H9 (cell line): ENCODE measurements around the gene ZNF469. TPM values are rescaled to one million over a fixed set of nuclear protein-coding genes. Genes with fewer than 3 reads are reported as not detected.

Experiments
- DNase-seq: peaks from one replicate; pipeline ENCODE4 v3.0.0-alpha.2; 2017
- H2AFZ ChIP-seq: one replicate; pipeline ENCODE4 v1.6.1; 2013; ENCODE audit warnings: mild to moderate bottlenecking, low read length, control low read depth, moderate library complexity
- H2AK5ac ChIP-seq: 2 replicates; pipeline ENCODE4 v1.6.1; 2013; ENCODE audit warnings: low read length, control low read depth, mixed read lengths; ENCODE audit not compliant: insufficient read length
- H2BK120ac ChIP-seq: one replicate; pipeline ENCODE4 v1.6.1; 2013; ENCODE audit warnings: low read depth, mild to moderate bottlenecking, low read length, control low read depth, inconsistent platforms; ENCODE audit not compliant: poor library complexity, severe bottlenecking
- H2BK12ac ChIP-seq: 2 replicates; pipeline ENCODE4 v1.6.1; 2013; ENCODE audit warnings: low read length, control low read depth, mixed read lengths, low read depth; ENCODE audit not compliant: insufficient read length
- H2BK15ac ChIP-seq: 2 replicates; pipeline ENCODE4 v1.6.1; 2013; ENCODE audit warnings: low read depth, low read length, control low read depth
- H2BK20ac ChIP-seq: one replicate; pipeline ENCODE4 v1.6.1; 2013; ENCODE audit warnings: low read depth, mild to moderate bottlenecking, low read length, control low read depth, inconsistent platforms; ENCODE audit not compliant: poor library complexity, severe bottlenecking
- H2BK5ac ChIP-seq: 2 replicates; pipeline ENCODE4 v1.6.1; 2013; ENCODE audit warnings: low read length, control low read depth, mixed read lengths; ENCODE audit not compliant: insufficient read length
- H3K14ac ChIP-seq: 2 replicates; pipeline ENCODE4 v1.6.1; 2013; ENCODE audit warnings: low read length, control low read depth; ENCODE audit not compliant: insufficient read depth
- H3K18ac ChIP-seq: 2 replicates; pipeline ENCODE4 v1.6.1; 2013; ENCODE audit warnings: low read depth, mild to moderate bottlenecking, mixed read lengths, low read length, control low read depth; ENCODE audit not compliant: insufficient read length
- H3K23ac ChIP-seq: 2 replicates; pipeline ENCODE4 v1.6.1; 2013; ENCODE audit warnings: low read length, control low read depth, mixed read lengths, low read depth; ENCODE audit not compliant: insufficient read length
- H3K23me2 ChIP-seq: 2 replicates; pipeline ENCODE4 v1.6.1; 2013; ENCODE audit warnings: low read depth, mild to moderate bottlenecking, mixed read lengths, low read length, control low read depth; ENCODE audit not compliant: insufficient read length, poor library complexity, severe bottlenecking
- H3K27ac ChIP-seq: 2 replicates; pipeline ENCODE4 v1.5.1; 2013; ENCODE audit warnings: low read length, control low read depth, mixed read lengths, low read depth; ENCODE audit not compliant: insufficient read length
- H3K27me3 ChIP-seq: 2 replicates; pipeline ENCODE4 v1.6.1; 2013; ENCODE audit warnings: low read length, control low read depth, inconsistent platforms; ENCODE audit not compliant: insufficient read depth
- H3K4ac ChIP-seq: 2 replicates; pipeline ENCODE4 v1.6.1; 2013; ENCODE audit warnings: low read depth, mild to moderate bottlenecking, control low read depth, inconsistent platforms, low read length, moderate library complexity
- H3K4me1 ChIP-seq: 2 replicates; pipeline ENCODE4 v1.6.1; 2013; ENCODE audit warnings: low read length, control low read depth, inconsistent platforms; ENCODE audit not compliant: insufficient read depth
- H3K4me2 ChIP-seq: 2 replicates; pipeline ENCODE4 v1.6.1; 2013; ENCODE audit warnings: low read length, control low read depth, mixed read lengths; ENCODE audit not compliant: insufficient read length, insufficient read depth
- H3K56ac ChIP-seq: 2 replicates; pipeline ENCODE4 v1.6.1; 2013; ENCODE audit warnings: low read depth, mild to moderate bottlenecking, mixed read lengths, low read length, control low read depth; ENCODE audit not compliant: insufficient read length
- H3K79me1 ChIP-seq: 2 replicates; pipeline ENCODE4 v1.6.1; 2013; ENCODE audit warnings: low read depth, mild to moderate bottlenecking, moderate library complexity, low read length, control low read depth, inconsistent platforms; ENCODE audit not compliant: insufficient read depth, poor library complexity, severe bottlenecking
- H3K79me2 ChIP-seq: 2 replicates; pipeline ENCODE4 v1.6.1; 2013; ENCODE audit warnings: low read length, control low read depth, inconsistent platforms; ENCODE audit not compliant: insufficient read depth
- H3K9ac ChIP-seq: 2 replicates; pipeline ENCODE4 v1.6.1; 2013; ENCODE audit warnings: low read length, control low read depth, mixed read lengths; ENCODE audit not compliant: insufficient read length; ENCODE audit errors: extremely low read depth
- H3K9me3 ChIP-seq: one replicate; pipeline ENCODE4 v1.6.1; 2013; ENCODE audit warnings: low read depth, low read length, inconsistent platforms; ENCODE audit not compliant: control insufficient read depth
- H3T11ph ChIP-seq: one replicate; pipeline ENCODE4 v1.6.1; 2013; ENCODE audit warnings: mild to moderate bottlenecking, low read length, control low read depth, inconsistent platforms
- H4K20me1 ChIP-seq: one replicate; pipeline ENCODE4 v1.6.1; 2013; ENCODE audit not compliant: control insufficient read depth, insufficient read length, insufficient read depth
- H4K5ac ChIP-seq: 2 replicates; pipeline ENCODE4 v1.6.1; 2013; ENCODE audit warnings: low read depth, mild to moderate bottlenecking, mixed read lengths, low read length, control low read depth; ENCODE audit not compliant: insufficient read length
- H4K8ac ChIP-seq: replicated peaks from 2 replicates; pipeline ENCODE4 v1.6.1; 2013; ENCODE audit warnings: low read length, control low read depth, mixed read lengths, low read depth; ENCODE audit not compliant: insufficient read length
- H4K91ac ChIP-seq: 2 replicates; pipeline ENCODE4 v1.6.1; 2013; ENCODE audit warnings: low read depth, mild to moderate bottlenecking, moderate library complexity, mixed read lengths, low read length, control low read depth; ENCODE audit not compliant: insufficient read length
- H3K27ac Mint-ChIP-seq, 3 experiments: 2 replicates in 2 of 3; 3 replicates in 1 of 3; pipeline ENCODE4 v1.8.0; 2020 to 2021; ENCODE audit warnings: mixed read lengths in 3 of 3, mild to moderate bottlenecking in 1 of 3, moderate library complexity in 1 of 3
- H3K27me3 Mint-ChIP-seq: 2 replicates; pipeline ENCODE4 v1.8.0; 2021; ENCODE audit warnings: low read depth, mild to moderate bottlenecking, moderate library complexity, mixed read lengths
- H3K36me3 Mint-ChIP-seq, 3 experiments: 2 replicates in 2 of 3; 3 replicates in 1 of 3; pipeline ENCODE4 v1.8.0; 2020 to 2021; ENCODE audit warnings: low read depth in 3 of 3, mixed read lengths in 3 of 3; ENCODE audit not compliant: insufficient read depth in 1 of 3
- H3K4me1 Mint-ChIP-seq, 2 experiments: 2 replicates each; pipeline ENCODE4 v1.8.0; 2020; ENCODE audit warnings: mixed read lengths in 2 of 2
- H3K4me3 Mint-ChIP-seq, 2 experiments: 2 replicates in 1 of 2; 3 replicates in 1 of 2; pipeline ENCODE4 v1.8.0; 2020 to 2021; ENCODE audit warnings: mild to moderate bottlenecking in 2 of 2, mixed read lengths in 2 of 2, moderate library complexity in 1 of 2
- H3K9me3 Mint-ChIP-seq, 2 experiments: 2 replicates in 1 of 2; 3 replicates in 1 of 2; pipeline ENCODE4 v1.8.0; 2020; ENCODE audit warnings: mild to moderate bottlenecking in 2 of 2, mixed read lengths in 2 of 2, moderate library complexity in 1 of 2
- CTCF ChIP-seq: fragments of 200-600 bp; sonication (generic); conservative IDR thresholded peaks from 3 replicates; pipeline ENCODE4 v1.8.0; 2021; ENCODE audit warnings: antibody characterized with exemption, mild to moderate bottlenecking
- WGBS: extraction: QIAGEN DNeasy Blood & Tissue Kit; methylation state at CpG from one replicate; pipeline ENCODE4 v1.1.7; 2013; ENCODE audit warnings: missing lambda C conversion rate, low lambda C conversion rate, mixed read lengths; ENCODE audit not compliant: insufficient read length; ENCODE audit errors: extremely low coverage; 5-methylcytosine and 5-hydroxymethylcytosine counted together
- total RNA-seq: library from RNA; stranded (reverse); gene quantifications from 2 replicates; pipeline ENCODE4 v1.2.1, GENCODE V29; 2021

The ZNF469 gene
- total RNA-seq, 1 experiment from 2014 or later: 4.4 TPM

DNA sequence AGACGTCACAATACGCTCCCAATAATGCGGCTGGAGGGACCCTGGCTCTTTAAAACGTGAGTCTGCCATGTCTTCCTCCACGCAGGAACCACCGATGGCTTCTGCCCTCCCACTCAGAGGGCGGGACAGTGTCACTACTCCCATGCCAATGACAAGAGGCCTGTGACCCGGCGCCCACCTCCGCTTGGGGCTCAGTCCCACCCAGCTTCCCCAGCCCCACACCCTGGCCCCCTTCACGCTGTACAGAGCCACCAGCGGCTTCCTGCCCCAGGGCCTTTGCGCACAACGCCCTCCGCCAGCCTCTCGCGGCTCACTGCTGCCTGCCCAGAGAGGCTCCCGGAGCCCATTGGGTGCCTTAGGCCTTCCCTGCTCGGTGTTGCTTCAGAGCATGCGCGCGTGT is 29.5 kb upstream of the ZNF469 start:
- Histone ChIP-seq H3K14ac (no peak overlapping the region), H3K4me2 (no peak overlapping the region), H3K27ac (no peak overlapping the region), H3K27me3 (no peaks in the 10 kb centered on the region), H2AK5ac (no peak overlapping the region), H3T11ph (no peak overlapping the region), H3K4ac (no peak overlapping the region), H4K20me1 (no peaks in the 10 kb centered on the region), H3K18ac (no peak overlapping the region), H3K4me1 (no peaks in the 10 kb centered on the region), H2BK20ac (no peak overlapping the region), H2BK12ac (no peak overlapping the region), H2BK120ac (no peak overlapping the region), H2AFZ (no peak overlapping the region), H2BK5ac (no peak overlapping the region), H3K9me3 (no peaks in the 10 kb centered on the region), H3K23ac (no peak overlapping the region), H4K5ac (no peak overlapping the region), H2BK15ac (no peak overlapping the region), H4K8ac (no peak overlapping the region), H3K9ac (no peak overlapping the region), H3K79me2 (no peaks in the 10 kb centered on the region), H4K91ac (no peak overlapping the region), H3K79me1 (no peaks in the 10 kb centered on the region), H3K23me2 (no peaks in the 10 kb centered on the region), H3K56ac (no peak overlapping the region)
- Mint-ChIP-seq H3K4me3 (no peak overlapping the region), H3K27ac (no peak overlapping the region), H3K4me1 (peaks cover 7 to 10% of the 10 kb centered on the region in 2 experiments; a peak in 3 of 4 replicates), H3K9me3 (peaks cover 0 to 4% of the 10 kb centered on the region in 2 experiments; a peak in 2 of 5 replicates), H3K36me3 (no peaks in the 10 kb centered on the region; a peak in 1 of 7 replicates), H3K27me3 (no peaks in the 10 kb centered on the region; the same call in 1 of the 2 replicates)
- no CpG with 5 or more reads among the region's 22 CpGs for WGBS
- TF ChIP-seq CTCF: no peak
- no peak for DNase-seq
